22Rv1 (cell line): Measurements from ENCODE around the gene PCSK6.

Experiments
- CTCF ChIP-seq: fragments of 450-650 bp; IDR thresholded peaks from 2 replicates; pipeline ENCODE4 v1.5.1; 2017; ENCODE audit warnings: mild to moderate bottlenecking
- ZFX ChIP-seq: fragments of 450-650 bp; IDR thresholded peaks from 2 replicates; pipeline ENCODE4 v1.6.1; 2017; ENCODE audit warnings: antibody characterized with exemption, borderline replicate concordance

GRCh38 chr15:101391981-101392640 is 97.4 kb downstream of the PCSK6 start:
- TF ChIP-seq CTCF (no peak), ZFX (no peak)
